ENCODE data around the gene ZFP57.

DNA sequence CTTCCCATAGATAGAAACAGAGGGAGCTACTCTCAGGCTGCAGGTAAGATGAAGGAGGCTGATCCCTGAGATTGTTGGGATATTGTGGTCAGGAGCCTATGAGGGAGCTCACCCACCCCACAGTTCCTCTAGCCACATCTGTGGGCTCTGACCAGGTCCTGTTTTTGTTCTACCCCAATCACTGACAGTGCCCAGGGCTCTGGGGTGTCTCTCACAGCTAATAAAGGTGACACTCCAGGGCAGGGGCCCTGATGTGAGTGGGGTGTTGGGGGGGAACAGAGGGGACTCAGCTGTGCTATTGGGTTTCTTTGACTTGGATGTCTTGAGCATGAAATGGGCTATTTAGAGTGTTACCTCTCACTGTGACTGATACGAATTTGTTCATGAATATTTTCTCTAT is 45.0 kb upstream of the ZFP57 start:
- TF ChIP-seq POLR2AphosphoS5 (IDR thresholded peaks at IDR 0.05) (no peak), POLR2A (IDR thresholded peaks at IDR 0.05) (no peak), EP300 (IDR thresholded peaks at IDR 0.05) (no peak)
- TF ChIP-seq, protein P1, sequence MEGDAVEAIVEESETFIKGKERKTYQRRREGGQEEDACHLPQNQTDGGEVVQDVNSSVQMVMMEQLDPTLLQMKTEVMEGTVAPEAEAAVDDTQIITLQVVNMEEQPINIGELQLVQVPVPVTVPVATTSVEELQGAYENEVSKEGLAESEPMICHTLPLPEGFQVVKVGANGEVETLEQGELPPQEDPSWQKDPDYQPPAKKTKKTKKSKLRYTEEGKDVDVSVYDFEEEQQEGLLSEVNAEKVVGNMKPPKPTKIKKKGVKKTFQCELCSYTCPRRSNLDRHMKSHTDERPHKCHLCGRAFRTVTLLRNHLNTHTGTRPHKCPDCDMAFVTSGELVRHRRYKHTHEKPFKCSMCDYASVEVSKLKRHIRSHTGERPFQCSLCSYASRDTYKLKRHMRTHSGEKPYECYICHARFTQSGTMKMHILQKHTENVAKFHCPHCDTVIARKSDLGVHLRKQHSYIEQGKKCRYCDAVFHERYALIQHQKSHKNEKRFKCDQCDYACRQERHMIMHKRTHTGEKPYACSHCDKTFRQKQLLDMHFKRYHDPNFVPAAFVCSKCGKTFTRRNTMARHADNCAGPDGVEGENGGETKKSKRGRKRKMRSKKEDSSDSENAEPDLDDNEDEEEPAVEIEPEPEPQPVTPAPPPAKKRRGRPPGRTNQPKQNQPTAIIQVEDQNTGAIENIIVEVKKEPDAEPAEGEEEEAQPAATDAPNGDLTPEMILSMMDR (IDR thresholded peaks at IDR 0.05): no peak
